Measurements from ENCODE around the gene E2F2. TPM values are rescaled to one million over a fixed set of nuclear protein-coding genes. Genes with fewer than 3 reads are reported as not detected.

E2F2 gene
- total RNA-seq, 6 donors from 2014 or later, result 0.69 to 1.9 (median 1.1) TPM

DNA sequence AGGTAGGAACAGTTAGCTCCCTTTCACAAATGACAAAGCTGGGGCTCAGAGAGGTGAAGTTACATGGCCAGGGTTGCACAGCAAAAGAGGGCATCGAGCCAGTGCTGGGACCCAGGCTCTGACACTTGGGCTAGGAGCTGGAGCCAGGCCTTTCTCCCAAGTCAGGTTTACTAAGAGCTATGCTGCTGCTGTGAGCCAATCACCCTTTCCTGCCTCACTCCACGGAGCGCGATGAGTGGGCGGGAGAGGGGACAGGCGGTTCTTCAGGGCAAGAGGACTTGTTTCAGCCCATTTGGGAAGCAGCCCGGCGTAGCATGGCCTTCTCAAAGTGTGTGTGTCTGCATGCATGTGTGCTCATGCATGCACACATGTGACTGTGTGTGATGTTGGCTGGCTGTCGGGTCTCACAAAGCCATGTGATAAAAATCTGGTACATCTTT, 17.7 kb upstream of the E2F2 start:
- ATAC-seq (ENCODE audit: low FRiP score in 2 of 2), result peak in 1 of 2 donors; percentile 46
- WGBS, 2 donors, result 49 to 59% methylated on average over 9 of the region's 9 CpGs
- Histone ChIP-seq H3K9me3 (no peaks in the 10 kb centered on the region), H3K27me3 (no peaks in the 10 kb centered on the region), H3K27ac (peak overlapping the region; percentile 45 to 96 (median 58)), H3K36me3 (no peaks in the 10 kb centered on the region), H3K4me1 (peaks cover 21 to 54% (median 42%) of the 10 kb centered on the region in 4 donors), H3K4me3 (no peak overlapping the region)
- no peak for DNase-seq
- TF ChIP-seq EP300 (IDR thresholded peaks at IDR 0.05) (no peak), POLR2AphosphoS5 (IDR thresholded peaks at IDR 0.05) (no peak)

GRCh38 chr1:23546897-23547584, 16.0 kb upstream of the E2F2 start:
- Histone ChIP-seq H3K9me3 (no peaks in the 10 kb centered on the region), H3K27me3 (no peaks in the 10 kb centered on the region), H3K4me3 (no peak overlapping the region), H3K36me3 (no peaks in the 10 kb centered on the region), H3K4me1 (peaks cover 20 to 42% (median 34%) of the 10 kb centered on the region in 4 donors), H3K27ac (peak overlapping the region in 2 of 4 donors; percentile 71 to 96)
- WGBS, 2 donors, result 62 to 65% methylated on average over 8 of the region's 8 CpGs
- no peak for DNase-seq
- no peak for ATAC-seq (ENCODE audit: low FRiP score in 2 of 2)
- TF ChIP-seq POLR2A (IDR thresholded peaks at IDR 0.05) (no peak), POLR2AphosphoS5 (IDR thresholded peaks at IDR 0.05) (no peak), EP300 (IDR thresholded peaks at IDR 0.05) (no peak)
- TF ChIP-seq, protein P1, sequence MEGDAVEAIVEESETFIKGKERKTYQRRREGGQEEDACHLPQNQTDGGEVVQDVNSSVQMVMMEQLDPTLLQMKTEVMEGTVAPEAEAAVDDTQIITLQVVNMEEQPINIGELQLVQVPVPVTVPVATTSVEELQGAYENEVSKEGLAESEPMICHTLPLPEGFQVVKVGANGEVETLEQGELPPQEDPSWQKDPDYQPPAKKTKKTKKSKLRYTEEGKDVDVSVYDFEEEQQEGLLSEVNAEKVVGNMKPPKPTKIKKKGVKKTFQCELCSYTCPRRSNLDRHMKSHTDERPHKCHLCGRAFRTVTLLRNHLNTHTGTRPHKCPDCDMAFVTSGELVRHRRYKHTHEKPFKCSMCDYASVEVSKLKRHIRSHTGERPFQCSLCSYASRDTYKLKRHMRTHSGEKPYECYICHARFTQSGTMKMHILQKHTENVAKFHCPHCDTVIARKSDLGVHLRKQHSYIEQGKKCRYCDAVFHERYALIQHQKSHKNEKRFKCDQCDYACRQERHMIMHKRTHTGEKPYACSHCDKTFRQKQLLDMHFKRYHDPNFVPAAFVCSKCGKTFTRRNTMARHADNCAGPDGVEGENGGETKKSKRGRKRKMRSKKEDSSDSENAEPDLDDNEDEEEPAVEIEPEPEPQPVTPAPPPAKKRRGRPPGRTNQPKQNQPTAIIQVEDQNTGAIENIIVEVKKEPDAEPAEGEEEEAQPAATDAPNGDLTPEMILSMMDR (IDR thresholded peaks at IDR 0.05), result no peak

DNA sequence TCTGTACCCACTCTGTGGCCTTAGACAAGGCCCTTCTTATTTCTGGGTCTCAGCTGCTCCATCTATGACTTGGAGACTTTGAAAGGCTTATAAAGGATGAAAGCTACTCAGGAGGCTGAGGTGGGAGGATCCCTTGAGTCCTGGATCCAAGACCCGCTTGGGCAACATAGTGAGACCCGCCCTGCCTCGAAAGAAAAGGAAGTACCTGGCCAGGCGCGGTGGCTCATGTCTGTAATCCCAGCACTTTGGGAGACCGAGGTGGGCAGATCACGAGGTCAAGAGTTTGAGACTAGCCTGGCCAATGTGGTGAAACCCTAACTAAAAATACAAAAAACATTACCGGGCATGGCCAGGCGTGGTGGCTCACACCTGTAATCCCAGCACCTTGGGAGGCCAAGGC, 14.8 kb upstream of the E2F2 start:
- WGBS, 2 donors, result 88 to 91% methylated on average over 9 of the region's 9 CpGs
- Histone ChIP-seq H3K9me3 (no peaks in the 10 kb centered on the region), H3K4me1 (peaks cover 20 to 42% (median 30%) of the 10 kb centered on the region in 4 donors), H3K27me3 (no peaks in the 10 kb centered on the region), H3K4me3 (no peak overlapping the region), H3K27ac (peak overlapping the region in 1 of 4 donors; percentile 42), H3K36me3 (no peaks in the 10 kb centered on the region)
- DNase-seq (no peak), ATAC-seq (ENCODE audit: low FRiP score in 2 of 2) (no peak)
- TF ChIP-seq, protein P1 (IDR thresholded peaks at IDR 0.05), result no peak
- no peak for TF ChIP-seq POLR2AphosphoS5 (IDR thresholded peaks at IDR 0.05)
- TF ChIP-seq EP300 (IDR thresholded peaks at IDR 0.05), result no peak

GRCh38 chr1:23544444-23545389, 13.7 kb upstream of the E2F2 start:
- TF ChIP-seq EP300 (IDR thresholded peaks at IDR 0.05) (no peak), POLR2A (IDR thresholded peaks at IDR 0.05) (no peak), POLR2AphosphoS5 (IDR thresholded peaks at IDR 0.05) (no peak)
- TF ChIP-seq, protein P1 (IDR thresholded peaks at IDR 0.05), result peak; percentile 79 to 95 (median 92)
- peak in 1 of 2 donors; percentile 79 for DNase-seq
- Histone ChIP-seq H3K36me3 (no peaks in the 10 kb centered on the region), H3K4me3 (no peak overlapping the region), H3K4me1 (peaks cover 22 to 44% (median 33%) of the 10 kb centered on the region in 4 donors), H3K27ac (peak overlapping the region in 1 of 4 donors; percentile 42), H3K9me3 (no peaks in the 10 kb centered on the region), H3K27me3 (no peaks in the 10 kb centered on the region)
- ATAC-seq (ENCODE audit: low FRiP score in 2 of 2), result peak; percentile 83 to 84
- 20 to 38% methylated on average over 6 to 8 of the region's 8 CpGs for WGBS, 2 donors
